Subcutaneous adipose tissue (tissue), 4 donors: ENCODE results near the gene FGF21. TPM values are rescaled to one million over a fixed set of nuclear protein-coding genes. Genes with fewer than 3 reads are reported as not detected.

Experiments
- CTCF ChIP-seq: fragments of 450-650 bp; IDR thresholded peaks from one replicate; pipeline ENCODE4 v1.5.1; 2016; ENCODE audit warnings: low read depth, mild to moderate bottlenecking, control low read depth, antibody characterized with exemption, moderate library complexity
- total RNA-seq, 4 donors: library from RNA; depleted of rRNA; stranded (reverse); fragments of >200 nt; gene quantifications; one replicate each; pipeline ENCODE4 v1.1.0, GENCODE V29; 2016

FGF21 gene
- total RNA-seq, 4 donors from 2014 or later, result not detected

- TF ChIP-seq CTCF, result no peak
These were observed 39.6 kb upstream of the FGF21 start for GRCh38 chr19:48715681-48716171.

GRCh38 chr19:48716562-48717291, 38.6 kb upstream of the FGF21 start:
- no peak for TF ChIP-seq CTCF

- TF ChIP-seq CTCF, result no peak
These were observed 36.6 kb upstream of the FGF21 start for GRCh38 chr19:48718711-48719231.

- TF ChIP-seq CTCF, result no peak
These were observed 35.8 kb upstream of the FGF21 start, which contains the start of gene MAMSTR for GRCh38 chr19:48719263-48720171. TSS of gene MAMSTR (minus strand) at chr19:48719725. CDS start at chr19:48719031, 694 bp downstream.

- no peak for TF ChIP-seq CTCF
These were observed 35.1 kb upstream of the FGF21 start for GRCh38 chr19:48720251-48720612.

- no peak for TF ChIP-seq CTCF
These were observed 34.6 kb upstream of the FGF21 start for GRCh38 chr19:48720613-48721296.
